ENCODE measurements around the gene SLC4A3.

Gene SLC4A3

DNA sequence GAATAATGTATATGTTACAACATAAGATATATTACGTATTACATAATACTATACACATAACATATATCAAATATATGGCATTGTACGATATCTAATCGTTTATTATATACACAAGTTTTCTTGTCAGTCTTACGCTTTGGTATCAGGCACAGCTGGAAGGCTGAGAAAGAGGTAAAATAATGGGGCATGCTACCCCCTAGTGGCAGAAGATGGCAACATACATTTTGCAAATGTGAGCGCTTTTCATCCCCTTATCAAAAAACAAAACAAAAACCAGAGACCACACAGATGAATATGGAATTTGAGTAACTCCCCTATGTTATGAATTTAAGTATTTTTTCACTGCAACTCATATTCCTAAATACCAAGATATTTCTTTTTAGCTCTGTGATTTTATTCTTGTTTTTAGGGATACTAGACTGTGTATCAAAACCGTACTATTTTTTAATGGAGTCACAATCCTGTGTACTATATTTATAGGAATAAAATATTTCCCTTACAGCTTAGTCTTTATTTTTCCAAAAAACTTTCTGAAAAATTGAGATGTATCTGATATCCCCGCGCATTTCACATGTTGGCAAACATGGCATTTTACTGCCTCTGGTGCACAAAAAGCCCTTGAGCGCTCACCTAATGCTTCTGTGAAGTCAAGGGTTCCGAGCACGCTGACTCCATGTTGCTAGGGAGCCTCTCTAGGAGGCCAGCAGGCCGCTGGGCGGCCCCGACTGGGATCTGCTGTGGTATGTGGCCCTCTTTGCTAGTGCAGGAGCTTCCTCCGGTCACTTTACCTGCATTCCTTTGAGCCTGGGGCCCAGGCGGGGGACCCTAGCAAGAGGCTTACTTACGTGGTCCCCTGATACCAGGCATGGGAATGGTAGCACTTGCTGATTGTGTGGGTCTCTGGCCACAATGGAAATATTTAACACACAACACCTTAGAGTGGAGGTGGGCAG, 62.5 kb downstream of the SLC4A3 start:
- no peak overlapping the region for H3K27ac ChIP-seq (ENCODE audit: extremely low read depth, low read depth, low read length)
- no peak overlapping the region for H3K4me3 ChIP-seq (ENCODE audit: low read depth, low read length)
- CTCF ChIA-PET = interaction anchor here (0.6 to 3.9 kb wide), 41 partner anchors 9 to 1690 kb away, joined by 3 to 64 read pairs (median 4); partner anchors contain the start of genes CHPF, INHA and OBSL1
- no peak for TF ChIP-seq MEIS1 (CRISPR knock-in tag; IDR thresholded peaks at IDR 0.05; ENCODE audit: borderline replicate concordance)
- no peak for TF ChIP-seq ZNF571 (tag by site-specific recombination; IDR thresholded peaks at IDR 0.05)
- TF ChIP-seq ZNF654 (tag by site-specific recombination; IDR thresholded peaks at IDR 0.05; ENCODE audit: low read depth) = peak; percentile 80
- TF ChIP-seq ZNF366 (tag by site-specific recombination; conservative IDR thresholded peaks at IDR 0.05) = 0 out of 2 replicates have a peak, but pooled peaks have one; percentile 39
- no peaks in the 10 kb centered on the region for H3K36me3 ChIP-seq (ENCODE audit: control insufficient read depth in 2 of 2, insufficient read depth in 1 of 2, low read length in 2 of 2)
- POLR2A ChIA-PET = interaction anchor here (0.8 to 1.7 kb wide), 4 partner anchors 13 to 128 kb away, joined by 3 to 5 read pairs (median 4); partner anchors contain the start of gene STK11IP
- H3K9me3 ChIP-seq (ENCODE audit: control insufficient read depth, insufficient read depth, low read depth, low read length) = no peaks in the 10 kb centered on the region
- H3K4me1 ChIP-seq (ENCODE audit: control insufficient read depth, insufficient read depth, low read length) = no peaks in the 10 kb centered on the region

DNA sequence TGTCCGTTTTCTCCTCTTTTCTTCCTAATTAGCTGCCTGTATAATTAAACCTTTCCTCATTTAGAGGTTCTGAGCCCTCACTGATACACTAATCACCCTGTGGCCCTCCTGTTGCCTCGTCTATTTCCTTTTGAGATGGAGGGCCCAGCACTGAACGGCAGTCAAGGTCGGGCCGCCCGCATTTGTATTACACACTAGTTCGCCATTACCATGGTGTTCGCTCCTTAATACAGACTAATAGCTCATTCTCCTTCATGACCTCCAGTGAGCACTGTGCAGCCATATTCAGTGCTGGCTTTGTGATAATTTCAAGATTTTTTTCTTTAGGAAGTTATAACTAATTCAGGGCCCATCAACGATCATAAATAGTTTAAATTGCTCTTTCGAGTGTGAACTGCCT, 64.1 kb downstream of the SLC4A3 start:
- TF ChIP-seq, protein P1, sequence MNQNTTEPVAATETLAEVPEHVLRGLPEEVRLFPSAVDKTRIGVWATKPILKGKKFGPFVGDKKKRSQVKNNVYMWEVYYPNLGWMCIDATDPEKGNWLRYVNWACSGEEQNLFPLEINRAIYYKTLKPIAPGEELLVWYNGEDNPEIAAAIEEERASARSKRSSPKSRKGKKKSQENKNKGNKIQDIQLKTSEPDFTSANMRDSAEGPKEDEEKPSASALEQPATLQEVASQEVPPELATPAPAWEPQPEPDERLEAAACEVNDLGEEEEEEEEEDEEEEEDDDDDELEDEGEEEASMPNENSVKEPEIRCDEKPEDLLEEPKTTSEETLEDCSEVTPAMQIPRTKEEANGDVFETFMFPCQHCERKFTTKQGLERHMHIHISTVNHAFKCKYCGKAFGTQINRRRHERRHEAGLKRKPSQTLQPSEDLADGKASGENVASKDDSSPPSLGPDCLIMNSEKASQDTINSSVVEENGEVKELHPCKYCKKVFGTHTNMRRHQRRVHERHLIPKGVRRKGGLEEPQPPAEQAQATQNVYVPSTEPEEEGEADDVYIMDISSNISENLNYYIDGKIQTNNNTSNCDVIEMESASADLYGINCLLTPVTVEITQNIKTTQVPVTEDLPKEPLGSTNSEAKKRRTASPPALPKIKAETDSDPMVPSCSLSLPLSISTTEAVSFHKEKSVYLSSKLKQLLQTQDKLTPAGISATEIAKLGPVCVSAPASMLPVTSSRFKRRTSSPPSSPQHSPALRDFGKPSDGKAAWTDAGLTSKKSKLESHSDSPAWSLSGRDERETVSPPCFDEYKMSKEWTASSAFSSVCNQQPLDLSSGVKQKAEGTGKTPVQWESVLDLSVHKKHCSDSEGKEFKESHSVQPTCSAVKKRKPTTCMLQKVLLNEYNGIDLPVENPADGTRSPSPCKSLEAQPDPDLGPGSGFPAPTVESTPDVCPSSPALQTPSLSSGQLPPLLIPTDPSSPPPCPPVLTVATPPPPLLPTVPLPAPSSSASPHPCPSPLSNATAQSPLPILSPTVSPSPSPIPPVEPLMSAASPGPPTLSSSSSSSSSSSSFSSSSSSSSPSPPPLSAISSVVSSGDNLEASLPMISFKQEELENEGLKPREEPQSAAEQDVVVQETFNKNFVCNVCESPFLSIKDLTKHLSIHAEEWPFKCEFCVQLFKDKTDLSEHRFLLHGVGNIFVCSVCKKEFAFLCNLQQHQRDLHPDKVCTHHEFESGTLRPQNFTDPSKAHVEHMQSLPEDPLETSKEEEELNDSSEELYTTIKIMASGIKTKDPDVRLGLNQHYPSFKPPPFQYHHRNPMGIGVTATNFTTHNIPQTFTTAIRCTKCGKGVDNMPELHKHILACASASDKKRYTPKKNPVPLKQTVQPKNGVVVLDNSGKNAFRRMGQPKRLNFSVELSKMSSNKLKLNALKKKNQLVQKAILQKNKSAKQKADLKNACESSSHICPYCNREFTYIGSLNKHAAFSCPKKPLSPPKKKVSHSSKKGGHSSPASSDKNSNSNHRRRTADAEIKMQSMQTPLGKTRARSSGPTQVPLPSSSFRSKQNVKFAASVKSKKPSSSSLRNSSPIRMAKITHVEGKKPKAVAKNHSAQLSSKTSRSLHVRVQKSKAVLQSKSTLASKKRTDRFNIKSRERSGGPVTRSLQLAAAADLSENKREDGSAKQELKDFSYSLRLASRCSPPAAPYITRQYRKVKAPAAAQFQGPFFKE (tag by site-specific recombination; IDR thresholded peaks at IDR 0.05; ENCODE audit: borderline replicate concordance) = no peak
- no peak for TF ChIP-seq ZNF76 (tag by site-specific recombination; IDR thresholded peaks at IDR 0.05; ENCODE audit: borderline replicate concordance, low read depth)
- TF ChIP-seq, protein P2, sequence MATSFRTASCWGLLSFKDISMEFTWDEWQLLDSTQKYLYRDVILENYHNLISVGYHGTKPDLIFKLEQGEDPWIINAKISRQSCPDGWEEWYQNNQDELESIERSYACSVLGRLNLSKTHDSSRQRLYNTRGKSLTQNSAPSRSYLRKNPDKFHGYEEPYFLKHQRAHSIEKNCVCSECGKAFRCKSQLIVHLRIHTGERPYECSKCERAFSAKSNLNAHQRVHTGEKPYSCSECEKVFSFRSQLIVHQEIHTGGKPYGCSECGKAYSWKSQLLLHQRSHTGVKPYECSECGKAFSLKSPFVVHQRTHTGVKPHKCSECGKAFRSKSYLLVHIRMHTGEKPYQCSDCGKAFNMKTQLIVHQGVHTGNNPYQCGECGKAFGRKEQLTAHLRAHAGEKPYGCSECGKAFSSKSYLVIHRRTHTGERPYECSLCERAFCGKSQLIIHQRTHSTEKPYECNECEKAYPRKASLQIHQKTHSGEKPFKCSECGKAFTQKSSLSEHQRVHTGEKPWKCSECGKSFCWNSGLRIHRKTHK (tag by site-specific recombination; IDR thresholded peaks at IDR 0.05) = no peak
- TF ChIP-seq ZNF140 (tag by site-specific recombination; IDR thresholded peaks at IDR 0.05) = no peak
- TF ChIP-seq ZNF521 (tag by site-specific recombination; IDR thresholded peaks at IDR 0.05) = no peak
- TF ChIP-seq ZNF214 (tag by site-specific recombination; IDR thresholded peaks at IDR 0.05; ENCODE audit: borderline replicate concordance) = no peak
- TF ChIP-seq OSR2 (tag by site-specific recombination; IDR thresholded peaks at IDR 0.05) = no peak
- no peak for TF ChIP-seq ZNF324 (tag by site-specific recombination; IDR thresholded peaks at IDR 0.05)
- TF ChIP-seq PRDM1 (tag by site-specific recombination; IDR thresholded peaks at IDR 0.05) = no peak
- POLR2A ChIA-PET = no interaction called here
- no peak overlapping the region for H3K4me3 ChIP-seq (ENCODE audit: low read depth, low read length)
- no peak overlapping the region for H3K27ac ChIP-seq (ENCODE audit: extremely low read depth, low read depth, low read length)
- no peaks in the 10 kb centered on the region for H3K4me1 ChIP-seq (ENCODE audit: control insufficient read depth, insufficient read depth, low read length)
- CTCF ChIA-PET = interaction anchor here (0.5 to 2.8 kb wide), 5 partner anchors 16 to 150 kb away, joined by 3 to 16 read pairs (median 3); no protein-coding TSS in a partner anchor
- H3K9me3 ChIP-seq (ENCODE audit: control insufficient read depth, insufficient read depth, low read depth, low read length) = no peaks in the 10 kb centered on the region
- no peaks in the 10 kb centered on the region for H3K36me3 ChIP-seq (ENCODE audit: control insufficient read depth in 2 of 2, insufficient read depth in 1 of 2, low read length in 2 of 2)

All from HEK293 (cell line).